ENCODE results near the gene CPNE5.
"Not testable (repeated sequence)": the region's sequence is repeated elsewhere in the genome, so short reads cannot be mapped to it uniquely, and the experiment has no call there.

- TF ChIP-seq CTCF (conservative IDR thresholded peaks at IDR 0.05; ENCODE audit: low read depth, low read length); EZH2 (IDR thresholded peaks at IDR 0.05; ENCODE audit: low read length, unreplicated experiment): not testable (repeated sequence)
These were observed 134.2 kb downstream of the CPNE5 start for GRCh38 chr6:36704961-36705577.
